Vagina (tissue), 2 donors: Measurements from ENCODE around the gene DDX27.

Experiments
- POLR2A ChIP-seq, 2 donors: fragments of 450-650 bp; IDR thresholded peaks; one replicate each; pipeline ENCODE4 v1.6.1; 2017; ENCODE audit warnings: antibody characterized with exemption in 2 of 2, mild to moderate bottlenecking in 2 of 2, moderate library complexity in 2 of 2
- POLR2AphosphoS5 ChIP-seq, 2 donors: sonication (generic); formaldehyde crosslinking; IDR thresholded peaks; one replicate each; pipeline ENCODE4 v1.9.0; 2017; ENCODE audit warnings: antibody characterized with exemption in 2 of 2, mild to moderate bottlenecking in 2 of 2, low read depth in 1 of 2; ENCODE audit not compliant: insufficient read depth in 1 of 2
- TF ChIP-seq, protein P1 (sequence below), 3 experiments: fragments of 450-650 bp in 2 of 3; fragments of 200-600 bp in 1 of 3; sonication (generic) in 1 of 3; IDR thresholded peaks; one replicate each; pipeline ENCODE4 v1.5.1; 2017 to 2019; ENCODE audit warnings: antibody characterized with exemption in 3 of 3, mild to moderate bottlenecking in 2 of 3, moderate library complexity in 2 of 3

DNA sequence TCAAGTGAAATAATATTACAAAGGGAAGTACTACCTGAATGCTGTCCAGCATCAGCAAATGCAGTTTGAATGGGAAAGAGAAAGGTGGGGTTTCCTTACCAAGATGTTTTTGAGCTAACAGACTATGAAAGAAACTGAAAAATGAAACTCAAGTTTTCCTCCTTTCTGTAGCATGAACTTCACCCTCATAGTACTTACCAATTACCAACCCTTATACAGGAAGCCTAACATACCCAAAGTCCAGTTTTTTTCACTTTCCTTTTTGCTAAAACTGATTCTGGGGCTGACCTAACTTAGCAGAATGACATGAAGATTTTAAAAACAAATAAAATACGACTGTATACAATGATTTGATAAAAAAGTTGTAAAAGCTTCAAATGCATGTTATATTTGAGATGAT lies 53.4 kb downstream of the DDX27 start:
- TF ChIP-seq, protein P1, sequence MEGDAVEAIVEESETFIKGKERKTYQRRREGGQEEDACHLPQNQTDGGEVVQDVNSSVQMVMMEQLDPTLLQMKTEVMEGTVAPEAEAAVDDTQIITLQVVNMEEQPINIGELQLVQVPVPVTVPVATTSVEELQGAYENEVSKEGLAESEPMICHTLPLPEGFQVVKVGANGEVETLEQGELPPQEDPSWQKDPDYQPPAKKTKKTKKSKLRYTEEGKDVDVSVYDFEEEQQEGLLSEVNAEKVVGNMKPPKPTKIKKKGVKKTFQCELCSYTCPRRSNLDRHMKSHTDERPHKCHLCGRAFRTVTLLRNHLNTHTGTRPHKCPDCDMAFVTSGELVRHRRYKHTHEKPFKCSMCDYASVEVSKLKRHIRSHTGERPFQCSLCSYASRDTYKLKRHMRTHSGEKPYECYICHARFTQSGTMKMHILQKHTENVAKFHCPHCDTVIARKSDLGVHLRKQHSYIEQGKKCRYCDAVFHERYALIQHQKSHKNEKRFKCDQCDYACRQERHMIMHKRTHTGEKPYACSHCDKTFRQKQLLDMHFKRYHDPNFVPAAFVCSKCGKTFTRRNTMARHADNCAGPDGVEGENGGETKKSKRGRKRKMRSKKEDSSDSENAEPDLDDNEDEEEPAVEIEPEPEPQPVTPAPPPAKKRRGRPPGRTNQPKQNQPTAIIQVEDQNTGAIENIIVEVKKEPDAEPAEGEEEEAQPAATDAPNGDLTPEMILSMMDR (IDR thresholded peaks at IDR 0.05): no peak
- TF ChIP-seq POLR2AphosphoS5 (IDR thresholded peaks at IDR 0.05; ENCODE audit: insufficient read depth in 1 of 2, low read depth in 1 of 2) (no peak), POLR2A (IDR thresholded peaks at IDR 0.05) (no peak)
